ENCODE results near the gene SPAG17.

GRCh38 chr1:118007391-118007790 lies 177.6 kb downstream of the SPAG17 start:
- TF ChIP-seq ZNF416 (CRISPR knock-in tag; IDR thresholded peaks at IDR 0.05) (no peak), AFF4 (CRISPR knock-in tag; IDR thresholded peaks at IDR 0.05; ENCODE audit: borderline replicate concordance) (no peak)
- TF ChIP-seq, protein P1, sequence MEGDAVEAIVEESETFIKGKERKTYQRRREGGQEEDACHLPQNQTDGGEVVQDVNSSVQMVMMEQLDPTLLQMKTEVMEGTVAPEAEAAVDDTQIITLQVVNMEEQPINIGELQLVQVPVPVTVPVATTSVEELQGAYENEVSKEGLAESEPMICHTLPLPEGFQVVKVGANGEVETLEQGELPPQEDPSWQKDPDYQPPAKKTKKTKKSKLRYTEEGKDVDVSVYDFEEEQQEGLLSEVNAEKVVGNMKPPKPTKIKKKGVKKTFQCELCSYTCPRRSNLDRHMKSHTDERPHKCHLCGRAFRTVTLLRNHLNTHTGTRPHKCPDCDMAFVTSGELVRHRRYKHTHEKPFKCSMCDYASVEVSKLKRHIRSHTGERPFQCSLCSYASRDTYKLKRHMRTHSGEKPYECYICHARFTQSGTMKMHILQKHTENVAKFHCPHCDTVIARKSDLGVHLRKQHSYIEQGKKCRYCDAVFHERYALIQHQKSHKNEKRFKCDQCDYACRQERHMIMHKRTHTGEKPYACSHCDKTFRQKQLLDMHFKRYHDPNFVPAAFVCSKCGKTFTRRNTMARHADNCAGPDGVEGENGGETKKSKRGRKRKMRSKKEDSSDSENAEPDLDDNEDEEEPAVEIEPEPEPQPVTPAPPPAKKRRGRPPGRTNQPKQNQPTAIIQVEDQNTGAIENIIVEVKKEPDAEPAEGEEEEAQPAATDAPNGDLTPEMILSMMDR (IDR thresholded peaks at IDR 0.05), result no peak
- TF ChIP-seq, protein P2, sequence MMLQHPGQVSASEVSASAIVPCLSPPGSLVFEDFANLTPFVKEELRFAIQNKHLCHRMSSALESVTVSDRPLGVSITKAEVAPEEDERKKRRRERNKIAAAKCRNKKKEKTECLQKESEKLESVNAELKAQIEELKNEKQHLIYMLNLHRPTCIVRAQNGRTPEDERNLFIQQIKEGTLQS (CRISPR knock-in tag; conservative IDR thresholded peaks at IDR 0.05), result no peak
- TF ChIP-seq, protein P3, sequence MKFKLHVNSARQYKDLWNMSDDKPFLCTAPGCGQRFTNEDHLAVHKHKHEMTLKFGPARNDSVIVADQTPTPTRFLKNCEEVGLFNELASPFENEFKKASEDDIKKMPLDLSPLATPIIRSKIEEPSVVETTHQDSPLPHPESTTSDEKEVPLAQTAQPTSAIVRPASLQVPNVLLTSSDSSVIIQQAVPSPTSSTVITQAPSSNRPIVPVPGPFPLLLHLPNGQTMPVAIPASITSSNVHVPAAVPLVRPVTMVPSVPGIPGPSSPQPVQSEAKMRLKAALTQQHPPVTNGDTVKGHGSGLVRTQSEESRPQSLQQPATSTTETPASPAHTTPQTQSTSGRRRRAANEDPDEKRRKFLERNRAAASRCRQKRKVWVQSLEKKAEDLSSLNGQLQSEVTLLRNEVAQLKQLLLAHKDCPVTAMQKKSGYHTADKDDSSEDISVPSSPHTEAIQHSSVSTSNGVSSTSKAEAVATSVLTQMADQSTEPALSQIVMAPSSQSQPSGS (CRISPR knock-in tag; IDR thresholded peaks at IDR 0.05; ENCODE audit: borderline replicate concordance, low read depth), result no peak
- TF ChIP-seq, protein P4, sequence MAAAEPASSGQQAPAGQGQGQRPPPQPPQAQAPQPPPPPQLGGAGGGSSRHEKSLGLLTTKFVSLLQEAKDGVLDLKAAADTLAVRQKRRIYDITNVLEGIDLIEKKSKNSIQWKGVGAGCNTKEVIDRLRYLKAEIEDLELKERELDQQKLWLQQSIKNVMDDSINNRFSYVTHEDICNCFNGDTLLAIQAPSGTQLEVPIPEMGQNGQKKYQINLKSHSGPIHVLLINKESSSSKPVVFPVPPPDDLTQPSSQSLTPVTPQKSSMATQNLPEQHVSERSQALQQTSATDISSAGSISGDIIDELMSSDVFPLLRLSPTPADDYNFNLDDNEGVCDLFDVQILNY (CRISPR knock-in tag; IDR thresholded peaks at IDR 0.05), result no peak

Measured in WTC11 (cell line).